WTC11 (cell line): ENCODE data around the gene TMA16. TPM values are rescaled to one million over a fixed set of nuclear protein-coding genes. Genes with fewer than 3 reads are reported as not detected.

ENCODE experiments used
- ATAC-seq: fragments of 200-7000 bp; cut with Tn5 transposase; 2 replicates; pipeline ENCODE4 v1.10.0; 2021; ENCODE audit warnings: mild to moderate bottlenecking, moderate library complexity
- CTCF ChIA-PET: fragments of 300-600 bp; sonication (Branson Sonifier 250); formaldehyde crosslinking; loops from one replicate; lab custom pipeline; 2021; ENCODE audit warnings: antibody characterized with exemption; lab: Charles Lee
- POLR2A ChIA-PET: fragments of 350-600 bp; sonication (Branson Sonifier 250); formaldehyde crosslinking; loops from one replicate; lab custom pipeline; 2021; ENCODE audit warnings: antibody characterized with exemption; lab: Charles Lee
- DNase-seq: peaks from one replicate; pipeline ENCODE4 v3.0.0; 2021; ENCODE audit warnings: low spot score
- H3K27ac Mint-ChIP-seq: 2 replicates; pipeline ENCODE4 v1.8.0; 2021; ENCODE audit warnings: mixed read lengths
- H3K27me3 Mint-ChIP-seq: 2 replicates; pipeline ENCODE4 v1.8.0; 2021; ENCODE audit warnings: low read depth, mild to moderate bottlenecking, moderate library complexity, mixed read lengths
- H3K36me3 Mint-ChIP-seq: 2 replicates; pipeline ENCODE4 v1.8.0; 2021; ENCODE audit warnings: mixed read lengths
- H3K4me1 Mint-ChIP-seq: 2 replicates; pipeline ENCODE4 v1.8.0; 2022; ENCODE audit warnings: mixed read lengths
- H3K4me3 Mint-ChIP-seq: 2 replicates; pipeline ENCODE4 v1.8.0; 2021; ENCODE audit warnings: mild to moderate bottlenecking, moderate library complexity, mixed read lengths
- H3K9me3 Mint-ChIP-seq: 2 replicates; pipeline ENCODE4 v1.8.0; 2021; ENCODE audit warnings: mixed read lengths
- FOXP1 ChIP-seq: sonication (generic); formaldehyde crosslinking; IDR thresholded peaks from 2 replicates; pipeline ENCODE4 v1.8.0; 2022; ENCODE audit warnings: missing genetic modification reagents, mild to moderate bottlenecking, moderate library complexity, borderline replicate concordance
- GRHL2 ChIP-seq: fragments of 250-450 bp; sonication (Bioruptor Pico); IDR thresholded peaks from 2 replicates; pipeline ENCODE4 v1.8.0; 2022; ENCODE audit warnings: mild to moderate bottlenecking, moderate library complexity; ENCODE audit not compliant: insufficient replicate concordance, severe bottlenecking
- HMGA2 ChIP-seq: fragments of 250-450 bp; sonication (Bioruptor Pico); IDR thresholded peaks from 2 replicates; pipeline ENCODE4 v1.4.0; 2021; ENCODE audit warnings: mild to moderate bottlenecking, moderate library complexity
- JAZF1 ChIP-seq: fragments of 250-450 bp; sonication (Bioruptor Pico); IDR thresholded peaks from 2 replicates; pipeline ENCODE4 v1.9.0; 2021; ENCODE audit warnings: moderate library complexity, mild to moderate bottlenecking, inconsistent platforms
- MXD4 ChIP-seq: fragments of 250-450 bp; sonication (Bioruptor Pico); IDR thresholded peaks from 2 replicates; pipeline ENCODE4 v1.8.0; 2021; ENCODE audit warnings: mild to moderate bottlenecking, moderate library complexity, borderline replicate concordance
- NFYB ChIP-seq: sonication (generic); formaldehyde crosslinking; conservative IDR thresholded peaks from 2 replicates; pipeline ENCODE4 v1.8.0; 2022; ENCODE audit warnings: low read depth, missing genetic modification reagents
- PRRX2 ChIP-seq: fragments of 250-450 bp; sonication (Bioruptor Pico); IDR thresholded peaks from 2 replicates; pipeline ENCODE4 v1.8.0; 2021; ENCODE audit warnings: mild to moderate bottlenecking
- TEAD1 ChIP-seq: sonication (generic); formaldehyde crosslinking; IDR thresholded peaks from 2 replicates; pipeline ENCODE4 v1.8.0; 2022; ENCODE audit warnings: mild to moderate bottlenecking, missing genetic modification reagents
- ZBTB21 ChIP-seq: sonication (generic); formaldehyde crosslinking; IDR thresholded peaks from 2 replicates; pipeline ENCODE4 v1.8.1; 2023; ENCODE audit warnings: mild to moderate bottlenecking, missing genetic modification reagents, borderline replicate concordance
- ZNF219 ChIP-seq: sonication (generic); formaldehyde crosslinking; IDR thresholded peaks from 2 replicates; pipeline ENCODE4 v1.8.0; 2023; ENCODE audit warnings: missing genetic modification reagents, mild to moderate bottlenecking, borderline replicate concordance
- ZNF232 ChIP-seq: sonication (generic); formaldehyde crosslinking; IDR thresholded peaks from 2 replicates; pipeline ENCODE4 v1.8.0; 2022; ENCODE audit warnings: mild to moderate bottlenecking, missing genetic modification reagents
- total RNA-seq: library from RNA; stranded (reverse); gene quantifications from 3 replicates; pipeline ENCODE4 v1.2.3, GENCODE V29; 2021
- TF ChIP-seq, protein P1 (sequence below): sonication (generic); formaldehyde crosslinking; IDR thresholded peaks from 2 replicates; pipeline ENCODE4 v1.8.1; 2022; ENCODE audit warnings: mild to moderate bottlenecking, moderate library complexity, missing genetic modification reagents
- TF ChIP-seq, protein P2 (sequence below): fragments of 250-450 bp; sonication (Bioruptor Pico); IDR thresholded peaks from 2 replicates; pipeline ENCODE4 v1.8.0; 2021; ENCODE audit warnings: mild to moderate bottlenecking
- TF ChIP-seq, protein P3 (sequence below): sonication (generic); formaldehyde crosslinking; conservative IDR thresholded peaks from 2 replicates; pipeline ENCODE4 v1.8.1; 2022; ENCODE audit warnings: mild to moderate bottlenecking, missing genetic modification reagents
- TF ChIP-seq, protein P4 (sequence below): sonication (generic); formaldehyde crosslinking; IDR thresholded peaks from 2 replicates; pipeline ENCODE4 v1.8.1; 2022; ENCODE audit warnings: low read depth, mild to moderate bottlenecking, moderate library complexity, missing genetic modification reagents, borderline replicate concordance
- TF ChIP-seq, protein P5 (sequence below): fragments of 250-450 bp; sonication (Bioruptor Pico); IDR thresholded peaks from 2 replicates; pipeline ENCODE4 v1.9.0; 2021; ENCODE audit warnings: mild to moderate bottlenecking
- TF ChIP-seq, protein P6 (sequence below): sonication (generic); formaldehyde crosslinking; IDR thresholded peaks from 2 replicates; pipeline ENCODE4 v1.8.1; 2022; ENCODE audit warnings: missing genetic modification reagents, borderline replicate concordance
- TF ChIP-seq, protein P7 (sequence below): sonication (generic); formaldehyde crosslinking; IDR thresholded peaks from 2 replicates; pipeline ENCODE4 v1.8.0; 2023; ENCODE audit warnings: missing genetic modification reagents, mild to moderate bottlenecking, borderline replicate concordance
- TF ChIP-seq, protein P8 (sequence below): fragments of 200-600 bp; IDR thresholded peaks from 2 replicates; pipeline ENCODE4 v1.8.0; 2022; ENCODE audit warnings: antibody characterized with exemption

The TMA16 gene
- total RNA-seq, 1 experiment from 2014 or later, result 63.7 TPM

DNA sequence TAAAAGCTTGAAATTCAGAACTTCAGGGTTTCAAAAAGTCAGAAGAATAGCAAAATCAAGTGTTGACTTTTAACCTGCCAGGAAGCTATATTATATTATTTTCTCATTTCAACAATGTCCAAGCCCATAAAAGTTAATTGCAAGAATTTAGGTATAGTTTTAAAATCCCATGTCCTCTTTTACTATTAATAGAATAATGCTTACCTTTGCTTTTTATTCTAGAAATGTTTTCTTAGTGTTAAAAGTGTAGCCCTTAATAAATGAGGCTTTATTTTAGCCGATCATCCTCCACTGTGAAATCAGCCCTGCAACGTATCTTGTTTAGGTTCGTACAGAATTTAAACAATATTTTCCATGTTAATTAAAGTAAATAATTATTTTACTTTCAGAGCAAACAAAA is 31.5 kb downstream of the TMA16 start:
- TF ChIP-seq, protein P1, sequence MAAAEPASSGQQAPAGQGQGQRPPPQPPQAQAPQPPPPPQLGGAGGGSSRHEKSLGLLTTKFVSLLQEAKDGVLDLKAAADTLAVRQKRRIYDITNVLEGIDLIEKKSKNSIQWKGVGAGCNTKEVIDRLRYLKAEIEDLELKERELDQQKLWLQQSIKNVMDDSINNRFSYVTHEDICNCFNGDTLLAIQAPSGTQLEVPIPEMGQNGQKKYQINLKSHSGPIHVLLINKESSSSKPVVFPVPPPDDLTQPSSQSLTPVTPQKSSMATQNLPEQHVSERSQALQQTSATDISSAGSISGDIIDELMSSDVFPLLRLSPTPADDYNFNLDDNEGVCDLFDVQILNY (CRISPR knock-in tag), result no peak
- no peak for TF ChIP-seq ZNF232 (CRISPR knock-in tag)
- peaks cover 46% of the 10 kb centered on the region for H3K36me3 Mint-ChIP-seq
- ChIA-PET POLR2A (no interaction called here), CTCF (no interaction called here)
- no peaks in the 10 kb centered on the region; the same call in 1 of the 2 replicates for H3K27me3 Mint-ChIP-seq
- no peak overlapping the region for H3K27ac Mint-ChIP-seq
- H3K4me1 Mint-ChIP-seq, result peaks cover 19% of the 10 kb centered on the region
- H3K9me3 Mint-ChIP-seq, result no peaks in the 10 kb centered on the region
- ATAC-seq, result no peak
- no peak overlapping the region for H3K4me3 Mint-ChIP-seq
- no peak for DNase-seq

DNA sequence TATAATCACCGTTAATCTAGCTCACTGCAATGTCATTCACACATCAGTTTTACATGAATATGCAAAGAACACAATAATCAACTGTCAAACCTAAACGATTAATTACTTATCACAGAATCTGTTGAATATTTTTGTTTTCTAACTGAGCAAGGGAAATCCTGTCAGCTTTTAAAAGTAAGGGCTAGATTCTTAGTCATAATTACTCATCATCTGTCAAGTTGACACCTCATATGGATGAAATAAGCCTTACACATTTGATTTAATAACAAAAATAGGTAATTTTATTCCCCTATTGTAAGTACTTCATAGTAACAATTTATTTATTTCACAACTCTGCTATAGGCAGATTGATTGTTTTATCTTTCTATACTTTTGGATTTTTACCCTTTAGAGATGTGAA is 32.7 kb downstream of the TMA16 start:
- H3K9me3 Mint-ChIP-seq, result no peaks in the 10 kb centered on the region
- ATAC-seq, result no peak
- H3K27ac Mint-ChIP-seq, result no peak overlapping the region
- peaks cover 19% of the 10 kb centered on the region for H3K4me1 Mint-ChIP-seq
- no peak overlapping the region for H3K4me3 Mint-ChIP-seq
- DNase-seq, result no peak
- H3K27me3 Mint-ChIP-seq, result no peaks in the 10 kb centered on the region; the same call in 1 of the 2 replicates
- no peak for TF ChIP-seq ZNF219 (CRISPR knock-in tag)
- TF ChIP-seq ZBTB21 (CRISPR knock-in tag), result no peak
- no peak for TF ChIP-seq TEAD1 (CRISPR knock-in tag)
- TF ChIP-seq, protein P2, sequence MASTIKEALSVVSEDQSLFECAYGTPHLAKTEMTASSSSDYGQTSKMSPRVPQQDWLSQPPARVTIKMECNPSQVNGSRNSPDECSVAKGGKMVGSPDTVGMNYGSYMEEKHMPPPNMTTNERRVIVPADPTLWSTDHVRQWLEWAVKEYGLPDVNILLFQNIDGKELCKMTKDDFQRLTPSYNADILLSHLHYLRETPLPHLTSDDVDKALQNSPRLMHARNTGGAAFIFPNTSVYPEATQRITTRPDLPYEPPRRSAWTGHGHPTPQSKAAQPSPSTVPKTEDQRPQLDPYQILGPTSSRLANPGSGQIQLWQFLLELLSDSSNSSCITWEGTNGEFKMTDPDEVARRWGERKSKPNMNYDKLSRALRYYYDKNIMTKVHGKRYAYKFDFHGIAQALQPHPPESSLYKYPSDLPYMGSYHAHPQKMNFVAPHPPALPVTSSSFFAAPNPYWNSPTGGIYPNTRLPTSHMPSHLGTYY (CRISPR knock-in tag), result no peak
- TF ChIP-seq, protein P3, sequence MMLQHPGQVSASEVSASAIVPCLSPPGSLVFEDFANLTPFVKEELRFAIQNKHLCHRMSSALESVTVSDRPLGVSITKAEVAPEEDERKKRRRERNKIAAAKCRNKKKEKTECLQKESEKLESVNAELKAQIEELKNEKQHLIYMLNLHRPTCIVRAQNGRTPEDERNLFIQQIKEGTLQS (CRISPR knock-in tag), result no peak
- no peak for TF ChIP-seq MXD4 (CRISPR knock-in tag)
- TF ChIP-seq, protein P4, sequence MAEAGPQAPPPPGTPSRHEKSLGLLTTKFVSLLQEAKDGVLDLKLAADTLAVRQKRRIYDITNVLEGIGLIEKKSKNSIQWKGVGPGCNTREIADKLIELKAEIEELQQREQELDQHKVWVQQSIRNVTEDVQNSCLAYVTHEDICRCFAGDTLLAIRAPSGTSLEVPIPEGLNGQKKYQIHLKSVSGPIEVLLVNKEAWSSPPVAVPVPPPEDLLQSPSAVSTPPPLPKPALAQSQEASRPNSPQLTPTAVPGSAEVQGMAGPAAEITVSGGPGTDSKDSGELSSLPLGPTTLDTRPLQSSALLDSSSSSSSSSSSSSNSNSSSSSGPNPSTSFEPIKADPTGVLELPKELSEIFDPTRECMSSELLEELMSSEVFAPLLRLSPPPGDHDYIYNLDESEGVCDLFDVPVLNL (CRISPR knock-in tag), result no peak
- TF ChIP-seq HMGA2, result no peak
- no peak for TF ChIP-seq JAZF1 (CRISPR knock-in tag)
- no peak for TF ChIP-seq NFYB (CRISPR knock-in tag)
- peaks cover 46% of the 10 kb centered on the region for H3K36me3 Mint-ChIP-seq
- POLR2A ChIA-PET, result no interaction called here
- CTCF ChIA-PET, result no interaction called here

DNA sequence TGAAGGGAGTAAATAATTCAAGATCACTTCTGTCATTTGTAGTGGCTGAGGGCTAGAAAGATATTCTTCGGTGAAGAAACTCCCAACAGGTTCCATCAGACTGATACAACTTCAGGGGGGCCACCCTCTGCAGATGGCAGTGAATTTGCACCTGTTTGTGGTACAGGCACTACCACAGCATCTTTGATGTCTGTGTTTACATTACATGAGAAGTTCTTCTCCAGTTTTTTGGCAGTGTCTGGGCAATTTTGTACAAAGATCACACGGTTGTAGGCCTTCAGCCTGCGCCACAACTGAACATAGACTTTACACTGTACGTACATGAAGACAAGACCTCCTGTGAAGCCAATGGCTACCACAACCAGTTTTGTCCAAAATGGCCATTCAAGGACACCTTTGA is 34.2 kb downstream of the TMA16 start:
- ATAC-seq (no peak), DNase-seq (no peak)
- H3K4me1 Mint-ChIP-seq, result peaks cover 19% of the 10 kb centered on the region
- H3K4me3 Mint-ChIP-seq, result no peak overlapping the region
- H3K27me3 Mint-ChIP-seq, result no peaks in the 10 kb centered on the region; the same call in 1 of the 2 replicates
- peak overlapping the region; percentile 33; the same call in 1 of the 2 replicates for H3K27ac Mint-ChIP-seq
- ChIA-PET CTCF (no interaction called here), POLR2A (no interaction called here)
- H3K36me3 Mint-ChIP-seq, result peaks cover 38% of the 10 kb centered on the region
- H3K9me3 Mint-ChIP-seq, result no peaks in the 10 kb centered on the region
- TF ChIP-seq FOXP1 (CRISPR knock-in tag) (no peak), PRRX2 (CRISPR knock-in tag) (no peak), GRHL2 (no peak), JAZF1 (CRISPR knock-in tag) (no peak)
- TF ChIP-seq, protein P5, sequence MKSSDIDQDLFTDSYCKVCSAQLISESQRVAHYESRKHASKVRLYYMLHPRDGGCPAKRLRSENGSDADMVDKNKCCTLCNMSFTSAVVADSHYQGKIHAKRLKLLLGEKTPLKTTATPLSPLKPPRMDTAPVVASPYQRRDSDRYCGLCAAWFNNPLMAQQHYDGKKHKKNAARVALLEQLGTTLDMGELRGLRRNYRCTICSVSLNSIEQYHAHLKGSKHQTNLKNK (CRISPR knock-in tag), result no peak
- TF ChIP-seq, protein P6, sequence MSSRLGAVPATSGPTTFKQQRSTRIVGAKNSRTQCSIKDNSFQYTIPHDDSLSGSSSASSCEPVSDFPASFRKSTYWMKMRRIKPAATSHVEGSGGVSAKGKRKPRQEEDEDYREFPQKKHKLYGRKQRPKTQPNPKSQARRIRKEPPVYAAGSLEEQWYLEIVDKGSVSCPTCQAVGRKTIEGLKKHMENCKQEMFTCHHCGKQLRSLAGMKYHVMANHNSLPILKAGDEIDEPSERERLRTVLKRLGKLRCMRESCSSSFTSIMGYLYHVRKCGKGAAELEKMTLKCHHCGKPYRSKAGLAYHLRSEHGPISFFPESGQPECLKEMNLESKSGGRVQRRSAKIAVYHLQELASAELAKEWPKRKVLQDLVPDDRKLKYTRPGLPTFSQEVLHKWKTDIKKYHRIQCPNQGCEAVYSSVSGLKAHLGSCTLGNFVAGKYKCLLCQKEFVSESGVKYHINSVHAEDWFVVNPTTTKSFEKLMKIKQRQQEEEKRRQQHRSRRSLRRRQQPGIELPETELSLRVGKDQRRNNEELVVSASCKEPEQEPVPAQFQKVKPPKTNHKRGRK, result no peak
- TF ChIP-seq, protein P7, sequence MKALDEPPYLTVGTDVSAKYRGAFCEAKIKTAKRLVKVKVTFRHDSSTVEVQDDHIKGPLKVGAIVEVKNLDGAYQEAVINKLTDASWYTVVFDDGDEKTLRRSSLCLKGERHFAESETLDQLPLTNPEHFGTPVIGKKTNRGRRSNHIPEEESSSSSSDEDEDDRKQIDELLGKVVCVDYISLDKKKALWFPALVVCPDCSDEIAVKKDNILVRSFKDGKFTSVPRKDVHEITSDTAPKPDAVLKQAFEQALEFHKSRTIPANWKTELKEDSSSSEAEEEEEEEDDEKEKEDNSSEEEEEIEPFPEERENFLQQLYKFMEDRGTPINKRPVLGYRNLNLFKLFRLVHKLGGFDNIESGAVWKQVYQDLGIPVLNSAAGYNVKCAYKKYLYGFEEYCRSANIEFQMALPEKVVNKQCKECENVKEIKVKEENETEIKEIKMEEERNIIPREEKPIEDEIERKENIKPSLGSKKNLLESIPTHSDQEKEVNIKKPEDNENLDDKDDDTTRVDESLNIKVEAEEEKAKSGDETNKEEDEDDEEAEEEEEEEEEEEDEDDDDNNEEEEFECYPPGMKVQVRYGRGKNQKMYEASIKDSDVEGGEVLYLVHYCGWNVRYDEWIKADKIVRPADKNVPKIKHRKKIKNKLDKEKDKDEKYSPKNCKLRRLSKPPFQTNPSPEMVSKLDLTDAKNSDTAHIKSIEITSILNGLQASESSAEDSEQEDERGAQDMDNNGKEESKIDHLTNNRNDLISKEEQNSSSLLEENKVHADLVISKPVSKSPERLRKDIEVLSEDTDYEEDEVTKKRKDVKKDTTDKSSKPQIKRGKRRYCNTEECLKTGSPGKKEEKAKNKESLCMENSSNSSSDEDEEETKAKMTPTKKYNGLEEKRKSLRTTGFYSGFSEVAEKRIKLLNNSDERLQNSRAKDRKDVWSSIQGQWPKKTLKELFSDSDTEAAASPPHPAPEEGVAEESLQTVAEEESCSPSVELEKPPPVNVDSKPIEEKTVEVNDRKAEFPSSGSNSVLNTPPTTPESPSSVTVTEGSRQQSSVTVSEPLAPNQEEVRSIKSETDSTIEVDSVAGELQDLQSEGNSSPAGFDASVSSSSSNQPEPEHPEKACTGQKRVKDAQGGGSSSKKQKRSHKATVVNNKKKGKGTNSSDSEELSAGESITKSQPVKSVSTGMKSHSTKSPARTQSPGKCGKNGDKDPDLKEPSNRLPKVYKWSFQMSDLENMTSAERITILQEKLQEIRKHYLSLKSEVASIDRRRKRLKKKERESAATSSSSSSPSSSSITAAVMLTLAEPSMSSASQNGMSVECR (CRISPR knock-in tag), result no peak
- TF ChIP-seq, protein P8, sequence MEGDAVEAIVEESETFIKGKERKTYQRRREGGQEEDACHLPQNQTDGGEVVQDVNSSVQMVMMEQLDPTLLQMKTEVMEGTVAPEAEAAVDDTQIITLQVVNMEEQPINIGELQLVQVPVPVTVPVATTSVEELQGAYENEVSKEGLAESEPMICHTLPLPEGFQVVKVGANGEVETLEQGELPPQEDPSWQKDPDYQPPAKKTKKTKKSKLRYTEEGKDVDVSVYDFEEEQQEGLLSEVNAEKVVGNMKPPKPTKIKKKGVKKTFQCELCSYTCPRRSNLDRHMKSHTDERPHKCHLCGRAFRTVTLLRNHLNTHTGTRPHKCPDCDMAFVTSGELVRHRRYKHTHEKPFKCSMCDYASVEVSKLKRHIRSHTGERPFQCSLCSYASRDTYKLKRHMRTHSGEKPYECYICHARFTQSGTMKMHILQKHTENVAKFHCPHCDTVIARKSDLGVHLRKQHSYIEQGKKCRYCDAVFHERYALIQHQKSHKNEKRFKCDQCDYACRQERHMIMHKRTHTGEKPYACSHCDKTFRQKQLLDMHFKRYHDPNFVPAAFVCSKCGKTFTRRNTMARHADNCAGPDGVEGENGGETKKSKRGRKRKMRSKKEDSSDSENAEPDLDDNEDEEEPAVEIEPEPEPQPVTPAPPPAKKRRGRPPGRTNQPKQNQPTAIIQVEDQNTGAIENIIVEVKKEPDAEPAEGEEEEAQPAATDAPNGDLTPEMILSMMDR, result no peak
